ENCODE results near the gene ERC2.

ERC2 gene

GRCh38 chr3:55812394-55813013 lies 655.8 kb downstream of the ERC2 start:
- no peak for DNase-seq

GRCh38 chr3:55807210-55807609 lies 661.1 kb downstream of the ERC2 start:
- no peak for DNase-seq

DNA sequence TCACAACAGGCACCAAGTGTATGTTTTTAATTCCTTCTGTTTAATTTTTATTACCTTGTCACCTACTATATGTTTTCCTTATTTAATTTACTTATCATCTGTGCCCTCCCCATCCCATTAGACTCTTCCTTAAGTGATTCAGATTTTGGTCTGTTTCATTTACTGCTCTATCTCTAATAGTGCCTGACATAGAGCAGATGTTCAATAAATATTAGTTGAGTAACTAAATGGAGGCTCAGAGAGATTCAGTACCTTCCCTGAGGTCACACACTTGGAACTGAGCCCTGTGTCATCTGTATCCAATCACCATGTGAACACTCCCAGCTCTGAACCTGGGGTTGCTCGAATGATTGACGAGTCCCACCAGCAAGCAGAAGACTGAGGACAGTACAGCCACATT lies 663.1 kb downstream of the ERC2 start:
- no peak for DNase-seq

DNA sequence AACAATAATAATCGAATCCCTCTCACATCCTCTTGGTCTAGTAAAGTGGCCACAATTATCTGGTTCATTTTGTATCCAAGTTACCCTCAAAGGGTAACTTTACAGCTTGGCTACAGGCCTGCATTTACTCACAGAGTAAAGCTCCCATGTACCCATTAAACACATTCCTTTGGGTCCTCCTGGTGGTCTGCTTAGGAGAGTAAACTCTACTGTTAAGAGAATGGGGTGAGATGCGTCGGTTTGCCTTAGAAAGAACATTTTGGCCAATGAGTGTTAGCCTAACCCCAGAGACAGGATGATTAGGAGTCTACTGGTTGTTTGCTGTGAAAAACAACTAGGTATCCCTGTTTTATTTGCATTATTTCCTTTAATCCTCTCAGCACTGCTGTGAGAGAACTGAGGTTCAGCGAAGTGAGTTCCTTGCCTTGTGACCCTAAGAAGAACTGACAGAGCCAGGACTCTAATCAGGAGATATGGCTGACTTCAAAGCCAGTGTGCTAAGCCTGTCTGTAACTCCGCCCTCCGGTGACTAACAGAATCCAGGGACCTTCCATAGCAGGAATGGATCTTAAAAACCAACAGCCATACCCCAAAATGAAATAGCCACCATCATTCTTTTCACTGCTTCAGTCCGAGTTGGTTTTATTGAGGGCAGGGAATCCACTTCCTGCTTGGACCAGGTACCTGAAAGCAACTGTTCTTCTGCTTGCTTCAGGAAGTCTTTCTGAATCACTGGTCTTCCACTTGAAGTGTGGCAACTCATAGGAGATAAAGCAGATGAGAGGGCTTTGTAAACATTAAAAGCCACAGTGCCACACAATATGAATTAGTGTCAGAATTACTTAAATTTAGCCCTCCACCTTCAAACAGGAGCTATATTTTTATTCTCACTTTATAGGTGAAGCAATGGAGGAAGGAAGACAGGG lies 663.8 kb downstream of the ERC2 start:
- DNase-seq, result no peak

GRCh38 chr3:55802816-55803215 lies 665.5 kb downstream of the ERC2 start:
- DNase-seq, result no peak

DNA sequence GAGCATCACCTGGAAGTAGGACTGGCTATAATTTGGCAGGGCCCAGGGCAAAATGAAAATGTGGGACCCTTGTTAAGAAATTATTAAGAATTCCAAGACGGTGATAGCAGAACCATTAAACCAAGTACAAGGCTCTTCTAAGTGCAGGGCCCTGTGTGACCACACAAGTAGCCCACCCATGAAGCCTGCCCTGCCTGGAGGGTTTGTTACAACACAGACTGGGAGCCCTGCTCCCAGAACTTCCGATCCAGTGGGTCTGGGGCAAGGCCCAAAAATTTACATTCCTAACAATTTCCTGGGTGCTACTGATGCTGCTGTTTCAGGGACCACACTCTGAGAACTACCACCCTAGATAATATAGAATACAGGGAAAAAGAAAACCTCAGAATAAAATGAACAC lies 666.6 kb downstream of the ERC2 start:
- no peak for DNase-seq

- no peak for DNase-seq
Measured at GRCh38 chr3:55801068-55801467, 667.2 kb downstream of the ERC2 start.

GRCh38 chr3:55797775-55798174 lies 670.5 kb downstream of the ERC2 start:
- DNase-seq, result no peak

- DNase-seq, result no peak
Measured at GRCh38 chr3:55797084-55797483, 671.2 kb downstream of the ERC2 start.

GRCh38 chr3:55796533-55796932 lies 671.7 kb downstream of the ERC2 start:
- no peak for DNase-seq

GRCh38 chr3:55795746-55796145 lies 672.5 kb downstream of the ERC2 start:
- no peak for DNase-seq

- DNase-seq, result no peak
Measured at GRCh38 chr3:55795296-55795695, 673.0 kb downstream of the ERC2 start.

- no peak for DNase-seq
Measured at GRCh38 chr3:55792742-55793141, 675.5 kb downstream of the ERC2 start.

DNA sequence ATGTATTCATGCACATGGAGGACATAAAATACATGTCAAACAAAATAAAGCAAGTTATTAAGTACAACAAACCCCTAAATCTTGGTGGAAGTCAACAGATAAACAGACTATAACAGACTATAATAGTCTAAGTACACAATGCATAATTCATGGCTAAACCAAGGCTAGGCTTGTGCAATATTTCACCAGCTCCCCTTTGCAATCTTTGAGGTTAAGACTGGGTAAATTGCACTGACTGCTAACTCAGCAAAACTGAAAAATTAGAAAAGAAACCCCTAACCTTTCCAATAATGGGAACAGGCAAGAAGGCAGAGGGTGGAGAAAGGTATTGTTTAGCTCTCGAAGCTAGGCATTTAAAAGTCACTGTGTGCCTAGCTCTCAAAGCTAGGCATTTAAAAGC lies 676.3 kb downstream of the ERC2 start:
- no peak for DNase-seq

DNA sequence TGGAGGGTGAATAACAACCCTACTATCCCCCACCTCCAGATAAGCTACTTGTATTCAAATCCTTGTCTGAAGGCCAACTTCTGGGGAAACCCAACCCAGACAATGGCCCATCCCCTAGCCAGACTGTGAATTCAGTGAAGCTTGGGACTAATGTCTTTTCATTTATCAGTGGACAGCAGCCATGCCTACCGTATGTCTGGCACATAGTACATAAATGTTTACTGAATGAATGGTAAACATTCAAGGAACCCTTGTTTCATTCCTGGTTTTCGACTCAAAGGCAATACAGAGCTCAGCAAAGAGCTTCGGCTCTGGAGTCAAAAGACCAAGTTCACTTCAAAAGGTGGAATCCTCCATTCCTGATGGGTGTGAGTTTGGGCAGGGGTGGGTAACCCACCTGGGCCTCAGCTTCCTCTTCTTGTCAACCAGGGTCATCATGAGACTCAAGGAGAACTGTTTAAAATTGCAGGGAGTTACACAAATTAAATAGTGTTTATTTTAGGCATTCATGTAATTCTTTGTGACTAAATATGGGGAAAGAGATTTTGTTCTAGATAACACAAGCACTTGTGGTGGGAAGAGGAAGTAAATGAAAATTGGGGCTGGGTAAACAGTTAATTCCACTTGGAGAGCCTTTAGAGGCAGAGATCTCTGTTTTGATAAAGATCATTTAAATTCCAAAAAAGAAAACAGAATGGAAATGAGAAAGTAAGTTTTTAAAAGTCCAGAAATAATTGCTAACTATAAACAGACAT lies 677.5 kb downstream of the ERC2 start:
- no peak for DNase-seq

DNA sequence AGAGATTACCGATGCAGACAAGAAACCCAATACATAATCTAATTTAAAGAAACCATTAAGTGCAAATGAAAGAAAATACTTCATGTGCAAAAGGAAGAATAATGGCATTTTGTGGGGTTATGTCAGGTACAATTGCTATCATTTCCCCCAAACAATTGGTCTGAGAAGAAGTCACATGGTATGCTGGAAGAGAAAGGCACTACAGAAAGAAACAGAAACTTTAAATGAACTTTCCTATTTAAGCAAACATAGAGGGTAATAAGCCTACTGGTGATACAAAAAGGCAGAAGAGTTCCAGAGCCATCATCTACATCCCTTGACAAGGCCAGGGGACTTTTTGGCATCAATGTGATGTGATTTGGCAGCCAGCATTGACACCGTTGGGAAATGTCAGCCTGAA lies 678.8 kb downstream of the ERC2 start:
- no peak for DNase-seq

DNA sequence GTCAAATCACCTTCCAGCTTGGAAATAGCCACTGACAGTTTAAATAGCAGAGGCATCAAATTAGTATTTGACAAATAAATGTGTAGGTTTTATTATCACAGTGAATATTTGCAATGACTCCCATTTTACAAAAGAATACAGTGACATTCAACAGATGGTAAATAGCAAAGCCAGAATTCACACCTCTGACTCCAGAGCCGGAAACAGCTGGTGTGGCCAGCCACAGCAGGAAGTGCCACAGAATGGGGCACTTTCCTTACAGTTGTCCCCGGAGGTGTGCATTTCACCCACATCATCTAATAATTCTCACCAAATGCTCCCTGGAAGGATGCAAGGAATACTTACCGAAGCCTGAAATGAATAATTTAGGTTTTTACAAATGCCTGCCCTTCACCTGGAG lies 685.5 kb downstream of the ERC2 start:
- DNase-seq, result no peak

GRCh38 chr3:55782351-55782750 lies 685.9 kb downstream of the ERC2 start:
- no peak for DNase-seq

DNA sequence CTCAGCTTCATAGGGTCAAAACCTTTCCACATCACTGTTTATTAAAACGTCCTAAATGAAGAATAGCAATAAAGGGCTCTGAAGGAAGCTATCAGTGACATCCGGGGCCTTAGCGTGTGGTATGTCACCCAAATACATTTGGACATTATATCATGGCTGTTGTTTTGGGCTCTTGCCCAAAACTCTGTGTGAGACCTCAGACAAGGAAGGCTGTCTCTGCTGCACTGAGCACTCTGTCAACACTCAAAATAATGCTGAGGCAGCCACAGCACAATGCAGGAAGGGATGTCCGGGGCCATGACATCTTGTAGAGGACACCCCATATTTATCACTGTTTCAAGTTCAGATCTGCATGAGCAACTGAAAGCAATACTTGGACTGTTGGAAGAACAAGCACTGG lies 687.4 kb downstream of the ERC2 start:
- DNase-seq, result no peak

GRCh38 chr3:55779543-55779942 lies 688.7 kb downstream of the ERC2 start:
- DNase-seq, result no peak

DNA sequence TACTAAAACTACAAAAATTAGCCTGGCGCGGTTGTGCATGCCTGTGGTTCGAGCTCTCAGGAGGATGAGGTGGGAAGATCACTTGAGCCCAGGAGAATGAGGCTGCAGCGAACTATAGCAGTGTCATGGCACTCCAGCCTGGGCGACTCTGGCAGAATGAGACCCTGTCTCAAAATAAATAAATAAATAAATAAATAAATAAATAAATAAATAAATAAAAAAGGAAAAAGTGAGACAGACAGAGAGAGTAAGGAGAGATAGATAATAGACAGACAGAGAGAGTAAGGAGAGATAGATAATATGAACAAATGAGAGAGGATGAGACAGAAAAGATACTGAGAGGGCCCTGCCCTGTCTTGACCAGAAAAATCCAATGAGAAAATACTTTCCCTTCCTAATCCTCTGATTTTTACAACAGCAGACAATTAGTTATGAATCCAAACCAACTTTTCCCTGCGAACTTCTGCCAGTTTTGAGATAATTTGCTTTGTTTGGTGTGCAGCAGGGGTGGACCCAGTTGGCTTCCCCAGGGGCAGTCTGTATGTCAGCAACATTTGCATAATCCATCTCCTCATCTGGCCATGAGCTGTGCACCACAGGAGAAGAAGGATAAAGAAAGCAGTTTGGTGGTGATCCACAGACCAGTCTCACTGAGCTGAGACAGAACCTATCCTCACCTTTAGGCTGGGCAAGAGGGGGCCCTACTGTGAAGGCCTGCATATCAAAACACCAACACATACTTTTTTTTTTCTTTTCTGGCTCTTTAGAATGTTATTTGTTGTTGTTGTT lies 692.7 kb downstream of the ERC2 start:
- no peak for DNase-seq

GRCh38 chr3:55774856-55775255 lies 693.4 kb downstream of the ERC2 start:
- DNase-seq, result no peak

DNA sequence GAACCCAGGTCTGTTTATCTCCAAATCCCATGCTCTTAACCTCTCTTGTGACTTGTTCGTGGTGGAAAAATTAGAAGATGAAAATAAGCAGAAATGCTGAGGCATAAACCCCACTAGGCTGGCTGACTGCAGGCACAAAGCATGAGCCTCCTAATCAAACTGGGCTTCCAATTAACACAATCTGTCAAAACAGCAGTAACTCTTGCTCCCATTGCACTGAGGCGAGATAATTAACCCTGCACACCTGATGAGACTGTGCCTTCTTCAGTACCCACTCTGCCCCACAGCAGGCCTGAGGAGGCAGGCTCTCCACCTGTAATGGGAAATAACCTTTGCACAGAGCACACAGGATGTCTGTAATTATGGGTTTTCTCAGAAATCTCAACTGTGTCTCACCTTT lies 696.8 kb downstream of the ERC2 start:
- no peak for DNase-seq

All from CD4-positive, alpha-beta T cell treated with Interleukin-10 for 1 hour (primary cell).